CD4-positive, CD25-positive, alpha-beta regulatory T cell (primary cell): Measurements from ENCODE around the gene ASCL5. TPM values are rescaled to one million over a fixed set of nuclear protein-coding genes. Genes with fewer than 3 reads are reported as not detected.
A peak's percentile ranks its signal among the peaks of the same experiment; 100 is the strongest.

Source experiments
- ATAC-seq, 2 donors: fragments of 150-1000 bp; cut with Tn5 transposase; one replicate each; pipeline ENCODE4 v1.10.0; 2021; ENCODE audit warnings: low read depth in 2 of 2, moderate number of reproducible peaks in 2 of 2, moderate library complexity in 1 of 2
- DNase-seq, 3 donors: peaks; one replicate each; pipeline versions ENCODE4 v3.0.0 to v3.0.0-alpha.2; 2012 to 2022; ENCODE audit warnings: mixed read lengths in 1 of 3
- H3K27ac ChIP-seq: one replicate; pipeline ENCODE4 v1.7.0; 2013; ENCODE audit warnings: mild to moderate bottlenecking, low read length; ENCODE audit not compliant: insufficient read depth, poor library complexity, severe bottlenecking
- H3K27me3 ChIP-seq: one replicate; pipeline ENCODE4 v1.7.0; 2013; ENCODE audit warnings: low read length; ENCODE audit not compliant: control insufficient read depth, insufficient read depth
- H3K36me3 ChIP-seq: one replicate; pipeline ENCODE4 v1.7.0; 2013; ENCODE audit warnings: mild to moderate bottlenecking, low read length, moderate library complexity; ENCODE audit not compliant: control insufficient read depth, insufficient read depth
- H3K4me1 ChIP-seq: 2 replicates; pipeline ENCODE4 v1.7.0; 2013; ENCODE audit warnings: mild to moderate bottlenecking, low read length; ENCODE audit not compliant: insufficient read depth, control insufficient read depth, poor library complexity, severe bottlenecking
- H3K4me3 ChIP-seq: one replicate; pipeline ENCODE4 v1.7.0; 2013; ENCODE audit warnings: low read depth, mild to moderate bottlenecking, low read length, moderate library complexity
- H3K9me3 ChIP-seq, 2 experiments: 1 replicate in 1 of 2; 2 replicates in 1 of 2; pipeline ENCODE4 v1.7.0; 2013; ENCODE audit warnings: low read length in 2 of 2, mild to moderate bottlenecking in 1 of 2, moderate library complexity in 1 of 2; ENCODE audit not compliant: control insufficient read depth in 2 of 2
- H3K27ac Mint-ChIP-seq, 3 donors: one replicate each; pipeline ENCODE4 v1.8.0; 2020 to 2022; ENCODE audit warnings: mild to moderate bottlenecking in 3 of 3, mixed read lengths in 3 of 3, moderate library complexity in 2 of 3
- H3K27me3 Mint-ChIP-seq: one replicate; pipeline ENCODE4 v1.8.0; 2022; ENCODE audit warnings: mild to moderate bottlenecking, mixed read lengths
- H3K36me3 Mint-ChIP-seq: one replicate; pipeline ENCODE4 v1.8.0; 2020; ENCODE audit warnings: mixed read lengths
- H3K4me1 Mint-ChIP-seq, 4 donors: one replicate each; pipeline ENCODE4 v1.8.0; 2020 to 2022; ENCODE audit warnings: mixed read lengths in 4 of 4, mild to moderate bottlenecking in 1 of 4
- H3K4me3 Mint-ChIP-seq, 4 donors: one replicate each; pipeline ENCODE4 v1.8.0; 2020 to 2022; ENCODE audit warnings: mild to moderate bottlenecking in 4 of 4, mixed read lengths in 4 of 4, moderate library complexity in 3 of 4
- H3K9me3 Mint-ChIP-seq, 7 donors: one replicate each; pipeline ENCODE4 v1.8.0; 2020 to 2022; ENCODE audit warnings: mixed read lengths in 7 of 7, mild to moderate bottlenecking in 3 of 7, moderate library complexity in 2 of 7
- polyA plus RNA-seq, 4 donors: library from polyadenylated mRNA; unstranded; fragments of 300-500 nt; fragmentation: Illumina TruSeq; gene quantifications; one replicate each; pipeline ENCODE4 v1.2.3, GENCODE V29; 2021
- total RNA-seq: library from RNA; stranded (reverse); gene quantifications from one replicate; pipeline ENCODE4 v1.2.3, GENCODE V29; 2022

ASCL5 gene
- total and polyA plus RNA-seq, 5 donors from 2014 or later, result 0.08 to 0.27 TPM; not detected in 3

DNA sequence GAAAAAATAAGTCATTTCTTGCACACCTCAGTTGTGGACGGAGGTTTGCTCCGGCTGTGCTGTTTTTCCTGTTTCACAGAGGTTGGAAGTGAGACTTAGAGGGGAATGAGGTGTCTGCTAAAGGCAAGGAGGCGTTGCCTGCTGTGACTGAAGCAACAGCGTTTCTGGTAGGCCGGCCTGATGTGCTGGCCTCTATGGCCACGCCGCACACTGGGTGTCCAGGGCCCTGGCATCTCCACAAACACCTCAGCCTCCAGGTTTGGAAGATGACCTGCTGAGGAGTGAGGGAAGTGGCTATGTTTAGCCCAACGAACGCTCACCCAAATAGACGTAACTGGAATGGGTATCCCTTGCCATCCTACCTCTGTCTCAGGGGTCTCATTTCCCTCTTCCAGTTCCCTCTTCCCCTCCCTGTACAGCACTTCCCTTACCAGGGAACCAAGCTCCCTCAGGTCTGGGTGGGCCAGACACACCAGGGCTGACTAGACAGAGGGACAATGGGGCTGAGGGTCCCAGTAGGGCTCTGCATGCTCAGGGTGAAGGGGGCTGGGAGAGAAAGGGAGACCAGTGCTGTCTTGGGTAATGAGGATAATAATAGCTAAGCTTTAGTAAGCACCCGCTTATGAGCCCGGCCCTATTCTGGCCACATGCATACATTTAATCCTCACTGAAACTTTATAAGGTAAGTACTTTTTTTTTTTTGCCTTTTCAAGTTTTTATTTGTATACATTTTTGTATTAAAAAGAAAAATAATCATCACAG, 26.6 kb downstream of the ASCL5 start:
- H3K27me3 ChIP-seq, result no peaks in the 10 kb centered on the region
- H3K27ac Mint-ChIP-seq, result no peak overlapping the region
- no peak overlapping the region for H3K4me3 ChIP-seq
- DNase-seq, result no peak
- peaks cover 0 to 4% (median 0%) of the 10 kb centered on the region in 4 donors for H3K4me1 Mint-ChIP-seq
- no peaks in the 10 kb centered on the region for H3K4me1 ChIP-seq
- no peak for ATAC-seq
- H3K27me3 Mint-ChIP-seq, result peaks cover 3% of the 10 kb centered on the region
- no peaks in the 10 kb centered on the region for H3K36me3 Mint-ChIP-seq
- H3K4me3 Mint-ChIP-seq, result no peak overlapping the region
- no peaks in the 10 kb centered on the region for H3K9me3 Mint-ChIP-seq
- H3K27ac ChIP-seq, result no peak overlapping the region
- no peaks in the 10 kb centered on the region for H3K36me3 ChIP-seq
- no peaks in the 10 kb centered on the region for H3K9me3 ChIP-seq

DNA sequence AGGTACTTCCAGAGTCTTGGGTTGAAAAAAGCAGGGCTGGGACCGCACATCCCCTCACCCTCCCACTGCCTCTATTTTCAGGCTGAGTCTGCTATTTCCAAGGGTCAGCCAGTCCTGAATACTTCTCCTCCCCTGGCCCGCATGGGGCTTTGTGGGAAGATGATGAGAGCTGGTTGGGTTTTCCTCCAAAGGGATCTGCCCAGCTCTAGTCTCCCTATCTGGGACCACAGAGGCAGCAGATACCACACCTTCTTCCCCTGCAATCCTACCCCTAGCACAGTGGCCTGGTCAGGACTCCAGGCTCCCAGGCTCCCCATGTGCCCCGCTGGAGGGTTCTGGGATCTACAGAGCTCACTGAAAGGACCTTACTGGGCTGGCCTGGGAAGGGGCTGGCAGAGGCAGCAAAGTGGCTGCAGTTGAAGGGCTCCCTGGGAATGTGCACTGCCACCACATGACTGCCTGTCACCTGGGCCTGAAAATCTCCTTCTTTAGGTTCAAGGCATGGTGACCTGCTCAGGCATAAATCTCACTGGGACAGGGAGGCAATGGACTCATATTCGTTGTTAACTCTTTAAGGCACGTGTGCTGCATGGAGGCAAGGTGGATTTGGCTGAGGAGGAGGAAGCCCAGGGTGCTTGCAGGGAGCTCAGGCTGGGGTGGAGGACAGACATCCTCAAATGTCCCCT, 27.8 kb downstream of the ASCL5 start:
- Histone ChIP-seq H3K27me3 (no peaks in the 10 kb centered on the region), H3K9me3 (no peaks in the 10 kb centered on the region), H3K36me3 (no peaks in the 10 kb centered on the region), H3K4me3 (no peak overlapping the region), H3K27ac (no peak overlapping the region), H3K4me1 (no peaks in the 10 kb centered on the region)
- Mint-ChIP-seq H3K4me1 (peaks cover 0 to 4% (median 0%) of the 10 kb centered on the region in 4 donors), H3K27me3 (peaks cover 10% of the 10 kb centered on the region), H3K4me3 (no peak overlapping the region), H3K9me3 (no peaks in the 10 kb centered on the region), H3K27ac (peak overlapping the region in 1 of 3 donors; percentile 57), H3K36me3 (no peaks in the 10 kb centered on the region)
- no peak for DNase-seq
- ATAC-seq, result no peak

DNA sequence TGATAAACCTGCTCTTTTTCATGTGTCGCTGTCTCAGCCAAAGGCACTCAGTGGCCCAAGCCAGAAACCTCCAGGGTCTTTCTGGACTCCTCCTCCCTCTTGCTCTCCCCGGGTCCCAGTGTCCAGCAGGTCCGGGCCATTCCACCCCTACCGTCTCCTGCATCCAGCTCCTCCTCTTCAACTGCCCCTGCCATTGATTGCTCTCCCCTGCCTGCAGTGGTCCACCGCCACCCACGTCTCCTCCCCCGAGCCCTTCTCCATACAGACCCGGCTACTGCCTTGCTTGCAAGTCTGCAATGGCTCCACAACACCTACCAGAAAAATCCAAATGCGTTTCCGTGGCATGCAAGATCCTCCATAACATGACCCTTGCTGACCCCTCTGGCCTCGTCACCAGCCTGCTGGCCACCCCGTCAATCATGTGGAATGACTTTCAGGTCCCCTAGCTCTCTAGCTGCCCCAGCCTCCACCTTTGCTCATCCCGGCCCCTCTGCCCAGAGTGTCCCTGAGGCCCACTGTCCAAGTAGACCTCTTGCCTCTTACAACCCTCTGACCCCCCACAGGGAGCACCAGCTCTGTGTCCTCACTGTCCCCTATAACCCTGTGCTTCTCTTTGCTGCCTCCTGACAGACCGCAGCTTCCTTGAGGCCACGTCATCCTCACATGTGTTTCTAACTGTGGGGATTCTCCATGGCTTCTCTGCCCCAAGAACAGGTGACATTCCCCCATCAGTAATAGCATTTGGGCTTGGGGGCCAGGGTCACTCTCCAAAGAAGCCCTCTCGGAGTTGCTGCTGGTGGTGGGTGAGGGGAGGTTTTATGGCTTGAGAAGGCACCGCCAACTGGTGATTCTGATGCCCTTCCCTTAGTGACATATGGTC, 29.8 kb downstream of the ASCL5 start:
- H3K4me3 Mint-ChIP-seq, result no peak overlapping the region
- Histone ChIP-seq H3K4me3 (no peak overlapping the region), H3K27ac (no peak overlapping the region), H3K9me3 (no peaks in the 10 kb centered on the region), H3K4me1 (no peaks in the 10 kb centered on the region), H3K36me3 (no peaks in the 10 kb centered on the region), H3K27me3 (no peaks in the 10 kb centered on the region)
- no peaks in the 10 kb centered on the region for H3K9me3 Mint-ChIP-seq
- DNase-seq (no peak), ATAC-seq (no peak)
- H3K27ac Mint-ChIP-seq, result no peak overlapping the region
- peaks cover 15% of the 10 kb centered on the region for H3K27me3 Mint-ChIP-seq
- no peaks in the 10 kb centered on the region for H3K4me1 Mint-ChIP-seq
- no peaks in the 10 kb centered on the region for H3K36me3 Mint-ChIP-seq

DNA sequence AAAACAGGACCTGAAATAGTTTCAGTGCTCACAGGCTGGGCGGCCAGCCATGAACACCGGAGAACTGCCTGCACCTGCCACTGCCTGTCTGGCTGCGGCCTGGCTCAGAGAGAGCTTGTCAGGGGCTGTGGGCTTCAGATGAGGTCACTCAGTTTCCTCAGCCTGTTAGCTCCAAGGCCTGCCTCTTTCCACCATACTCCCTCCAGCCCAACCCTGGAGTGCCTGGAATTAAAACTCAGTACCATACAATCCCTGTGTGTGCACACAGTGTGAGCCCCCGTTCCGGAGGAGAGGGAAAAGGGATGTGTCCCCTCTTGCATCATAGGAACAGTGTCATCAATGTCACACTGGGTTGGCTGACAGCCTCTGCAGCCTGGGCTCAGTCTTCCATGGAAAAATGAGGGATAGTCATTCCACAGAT, 30.9 kb downstream of the ASCL5 start:
- H3K27me3 Mint-ChIP-seq, result peaks cover 18% of the 10 kb centered on the region
- no peak overlapping the region for H3K4me3 Mint-ChIP-seq
- Histone ChIP-seq H3K27me3 (no peaks in the 10 kb centered on the region), H3K27ac (no peak overlapping the region), H3K9me3 (no peaks in the 10 kb centered on the region), H3K36me3 (no peaks in the 10 kb centered on the region), H3K4me1 (no peaks in the 10 kb centered on the region), H3K4me3 (no peak overlapping the region)
- H3K9me3 Mint-ChIP-seq, result no peaks in the 10 kb centered on the region
- DNase-seq (no peak), ATAC-seq (no peak)
- no peak overlapping the region for H3K27ac Mint-ChIP-seq
- H3K4me1 Mint-ChIP-seq, result no peaks in the 10 kb centered on the region
- H3K36me3 Mint-ChIP-seq, result no peaks in the 10 kb centered on the region

DNA sequence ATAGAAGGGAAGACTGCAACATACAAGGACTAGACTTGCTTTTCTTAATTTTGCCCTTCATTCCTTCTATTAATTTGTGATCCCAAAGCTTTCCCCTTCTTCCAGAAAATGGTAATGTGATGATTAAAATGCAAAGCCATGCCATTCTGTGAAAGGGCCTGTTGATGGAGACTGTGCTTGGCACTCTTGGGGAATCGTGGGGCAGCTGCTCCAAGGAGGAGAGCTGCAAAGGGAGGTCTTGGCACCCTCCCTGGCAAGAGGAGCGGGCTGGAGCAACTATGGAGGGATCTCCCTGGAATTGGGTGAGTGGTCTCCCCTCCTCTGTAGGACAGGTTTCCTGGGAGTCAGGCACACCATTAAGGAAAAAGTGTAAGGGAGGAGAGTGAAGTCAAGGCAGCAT, 31.4 kb downstream of the ASCL5 start:
- no peaks in the 10 kb centered on the region for H3K9me3 Mint-ChIP-seq
- H3K36me3 ChIP-seq, result no peaks in the 10 kb centered on the region
- DNase-seq (no peak), ATAC-seq (no peak)
- no peaks in the 10 kb centered on the region for H3K27me3 ChIP-seq
- no peaks in the 10 kb centered on the region for H3K9me3 ChIP-seq
- no peaks in the 10 kb centered on the region for H3K36me3 Mint-ChIP-seq
- no peaks in the 10 kb centered on the region for H3K4me1 ChIP-seq
- H3K4me3 ChIP-seq, result no peak overlapping the region
- H3K4me3 Mint-ChIP-seq, result no peak overlapping the region
- no peaks in the 10 kb centered on the region for H3K4me1 Mint-ChIP-seq
- H3K27ac Mint-ChIP-seq, result no peak overlapping the region
- H3K27me3 Mint-ChIP-seq, result peaks cover 18% of the 10 kb centered on the region
- H3K27ac ChIP-seq, result no peak overlapping the region

DNA sequence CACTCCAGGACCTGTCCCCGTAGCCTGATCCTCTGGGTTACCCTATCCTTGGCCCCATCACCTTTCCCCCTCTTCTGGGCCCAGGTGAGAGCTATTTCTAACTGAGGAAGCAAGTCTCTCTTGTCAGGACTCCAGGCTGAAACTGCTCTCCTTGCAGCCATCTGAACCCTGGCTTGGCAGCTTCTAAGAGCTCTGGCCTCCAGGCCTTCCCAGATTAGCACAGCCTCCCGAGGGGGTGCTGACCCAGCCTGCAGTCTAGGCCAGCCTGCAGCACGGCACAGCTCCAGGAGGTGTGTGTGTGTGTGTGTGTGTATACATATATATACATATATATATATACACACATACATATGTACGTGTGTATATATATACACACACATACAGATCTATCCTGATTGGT, 32.2 kb downstream of the ASCL5 start:
- H3K4me1 ChIP-seq, result no peaks in the 10 kb centered on the region
- no peaks in the 10 kb centered on the region for H3K9me3 Mint-ChIP-seq
- ATAC-seq (no peak), DNase-seq (no peak)
- H3K36me3 Mint-ChIP-seq, result no peaks in the 10 kb centered on the region
- H3K27me3 Mint-ChIP-seq, result peaks cover 18% of the 10 kb centered on the region
- H3K27me3 ChIP-seq, result no peaks in the 10 kb centered on the region
- no peaks in the 10 kb centered on the region for H3K9me3 ChIP-seq
- no peak overlapping the region for H3K27ac Mint-ChIP-seq
- no peaks in the 10 kb centered on the region for H3K4me1 Mint-ChIP-seq
- H3K4me3 ChIP-seq, result no peak overlapping the region
- no peaks in the 10 kb centered on the region for H3K36me3 ChIP-seq
- no peak overlapping the region for H3K27ac ChIP-seq
- no peak overlapping the region for H3K4me3 Mint-ChIP-seq

DNA sequence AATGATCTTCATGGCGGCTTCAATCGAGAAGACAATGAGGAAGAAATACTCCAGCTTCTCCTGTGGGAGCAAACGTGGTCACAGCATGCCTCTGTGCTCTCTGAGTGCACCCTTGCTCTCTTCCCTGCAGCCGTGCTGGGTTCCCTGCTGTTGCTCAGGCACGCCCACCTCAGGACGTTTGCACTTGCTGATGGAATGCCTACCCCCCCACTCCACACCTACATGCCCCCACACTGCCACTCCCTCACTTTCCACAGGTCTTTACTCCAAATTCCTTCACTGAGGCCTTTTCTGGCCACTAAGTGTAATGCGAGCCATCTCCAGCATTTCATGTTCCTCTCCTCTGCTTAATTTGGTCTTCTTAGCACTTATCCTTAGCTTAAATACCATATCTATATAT, 33.0 kb downstream of the ASCL5 start:
- peaks cover 18% of the 10 kb centered on the region for H3K27me3 Mint-ChIP-seq
- no peaks in the 10 kb centered on the region for H3K36me3 ChIP-seq
- no peak for ATAC-seq

More for the DNA sequence above, 33.0 kb downstream of the ASCL5 start:
- no peaks in the 10 kb centered on the region for H3K4me1 Mint-ChIP-seq
- Histone ChIP-seq H3K9me3 (no peaks in the 10 kb centered on the region), H3K27me3 (no peaks in the 10 kb centered on the region), H3K4me3 (no peak overlapping the region), H3K27ac (no peak overlapping the region), H3K4me1 (no peaks in the 10 kb centered on the region)
- no peak for DNase-seq
- no peak overlapping the region for H3K4me3 Mint-ChIP-seq
- no peaks in the 10 kb centered on the region for H3K36me3 Mint-ChIP-seq
- H3K9me3 Mint-ChIP-seq, result no peaks in the 10 kb centered on the region
- no peak overlapping the region for H3K27ac Mint-ChIP-seq
